Measurements from ENCODE around the gene MEGF9. TPM values are rescaled to one million over a fixed set of nuclear protein-coding genes. Genes with fewer than 3 reads are reported as not detected.

MEGF9 gene
- total and polyA plus RNA-seq, 2 of the 13 experiments (the other 11 are each of a cell fraction or from before 2014, with no cell fraction given) = 3.1 to 3.3 TPM

GRCh38 chr9:120714846-120715388 lies 647 bp upstream of the MEGF9 start (continued):
- peak; percentile 100 for TF ChIP-seq ZNF629 (CRISPR knock-in tag; conservative IDR thresholded peaks at IDR 0.05)
- TF ChIP-seq ZFP91 (CRISPR knock-in tag; IDR thresholded peaks at IDR 0.05; ENCODE audit: borderline replicate concordance) = peak; percentile 56; the same call in 1 of the 2 replicates
- 0 out of 2 replicates have a peak, but pooled peaks have one; percentile 40 for TF ChIP-seq PHF8 (CRISPR knock-in tag; IDR thresholded peaks at IDR 0.05)
- 0 out of 2 replicates have a peak, but pooled peaks have one; percentile 5 for TF ChIP-seq BATF2 (CRISPR knock-in tag; IDR thresholded peaks at IDR 0.05)
- TF ChIP-seq ZNF317 (CRISPR knock-in tag; IDR thresholded peaks at IDR 0.05) = 0 out of 2 replicates have a peak, but pooled peaks have one; percentile 14
- TF ChIP-seq ZFP36L1 (CRISPR knock-in tag; IDR thresholded peaks at IDR 0.05) = no peak; the same call in 1 of the 2 replicates
- TF ChIP-seq TEAD3 (CRISPR knock-in tag; optimal IDR thresholded peaks at IDR 0.05; ENCODE audit: borderline replicate concordance) = no peak
- TF ChIP-seq ZNF543 (CRISPR knock-in tag; IDR thresholded peaks at IDR 0.05) = no peak
- 0 out of 2 replicates have a peak, but pooled peaks have one; percentile 57 for TF ChIP-seq ZNF350 (CRISPR knock-in tag; IDR thresholded peaks at IDR 0.05; ENCODE audit: borderline replicate concordance, low read depth)
- TF ChIP-seq ARNT2 (CRISPR knock-in tag; IDR thresholded peaks at IDR 0.05; ENCODE audit: low read depth) = no peak
- 0 out of 2 replicates have a peak, but pooled peaks have one; percentile 14 for TF ChIP-seq KDM3A (CRISPR knock-in tag; IDR thresholded peaks at IDR 0.05; ENCODE audit: low read depth)
- 0 out of 2 replicates have a peak, but pooled peaks have one; percentile 2 for TF ChIP-seq ZNF451 (CRISPR knock-in tag; IDR thresholded peaks at IDR 0.05)
- TF ChIP-seq, protein P1, sequence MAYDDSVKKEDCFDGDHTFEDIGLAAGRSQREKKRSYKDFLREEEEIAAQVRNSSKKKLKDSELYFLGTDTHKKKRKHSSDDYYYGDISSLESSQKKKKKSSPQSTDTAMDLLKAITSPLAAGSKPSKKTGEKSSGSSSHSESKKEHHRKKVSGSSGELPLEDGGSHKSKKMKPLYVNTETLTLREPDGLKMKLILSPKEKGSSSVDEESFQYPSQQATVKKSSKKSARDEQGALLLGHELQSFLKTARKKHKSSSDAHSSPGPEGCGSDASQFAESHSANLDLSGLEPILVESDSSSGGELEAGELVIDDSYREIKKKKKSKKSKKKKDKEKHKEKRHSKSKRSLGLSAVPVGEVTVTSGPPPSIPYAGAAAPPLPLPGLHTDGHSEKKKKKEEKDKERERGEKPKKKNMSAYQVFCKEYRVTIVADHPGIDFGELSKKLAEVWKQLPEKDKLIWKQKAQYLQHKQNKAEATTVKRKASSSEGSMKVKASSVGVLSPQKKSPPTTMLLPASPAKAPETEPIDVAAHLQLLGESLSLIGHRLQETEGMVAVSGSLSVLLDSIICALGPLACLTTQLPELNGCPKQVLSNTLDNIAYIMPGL (CRISPR knock-in tag; IDR thresholded peaks at IDR 0.05; ENCODE audit: borderline replicate concordance in 1 of 2, low read depth in 1 of 2) = 0 out of 4 replicates have a peak, but pooled peaks of 1 of the 2 experiments have one; percentile 9
- TF ChIP-seq ZNF709 (CRISPR knock-in tag; IDR thresholded peaks at IDR 0.05) = peak; percentile 15
- peak; percentile 14; the same call in 1 of the 2 replicates for TF ChIP-seq ZNF687 (CRISPR knock-in tag; IDR thresholded peaks at IDR 0.05)
- TF ChIP-seq, protein P2, sequence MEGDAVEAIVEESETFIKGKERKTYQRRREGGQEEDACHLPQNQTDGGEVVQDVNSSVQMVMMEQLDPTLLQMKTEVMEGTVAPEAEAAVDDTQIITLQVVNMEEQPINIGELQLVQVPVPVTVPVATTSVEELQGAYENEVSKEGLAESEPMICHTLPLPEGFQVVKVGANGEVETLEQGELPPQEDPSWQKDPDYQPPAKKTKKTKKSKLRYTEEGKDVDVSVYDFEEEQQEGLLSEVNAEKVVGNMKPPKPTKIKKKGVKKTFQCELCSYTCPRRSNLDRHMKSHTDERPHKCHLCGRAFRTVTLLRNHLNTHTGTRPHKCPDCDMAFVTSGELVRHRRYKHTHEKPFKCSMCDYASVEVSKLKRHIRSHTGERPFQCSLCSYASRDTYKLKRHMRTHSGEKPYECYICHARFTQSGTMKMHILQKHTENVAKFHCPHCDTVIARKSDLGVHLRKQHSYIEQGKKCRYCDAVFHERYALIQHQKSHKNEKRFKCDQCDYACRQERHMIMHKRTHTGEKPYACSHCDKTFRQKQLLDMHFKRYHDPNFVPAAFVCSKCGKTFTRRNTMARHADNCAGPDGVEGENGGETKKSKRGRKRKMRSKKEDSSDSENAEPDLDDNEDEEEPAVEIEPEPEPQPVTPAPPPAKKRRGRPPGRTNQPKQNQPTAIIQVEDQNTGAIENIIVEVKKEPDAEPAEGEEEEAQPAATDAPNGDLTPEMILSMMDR (CRISPR knock-in tag; IDR thresholded peaks at IDR 0.05) = 0 out of 2 replicates have a peak, but pooled peaks have one; percentile 10
- 0 out of 2 replicates have a peak, but pooled peaks have one; percentile 29 for TF ChIP-seq SNAI1 (CRISPR knock-in tag; IDR thresholded peaks at IDR 0.05; ENCODE audit: borderline replicate concordance)
- TF ChIP-seq ZBTB7A (CRISPR knock-in tag; IDR thresholded peaks at IDR 0.05) = no peak
